GM15510 (cell line): ENCODE data around the gene GDPGP1.

ENCODE experiments used
- POLR2A ChIP-seq: IDR thresholded peaks from 3 replicates; pipeline ENCODE4 v1.6.1; 2011; ENCODE audit warnings: borderline replicate concordance; ENCODE audit not compliant: insufficient read length; ENCODE audit errors: extremely low read depth

GDPGP1 gene

DNA sequence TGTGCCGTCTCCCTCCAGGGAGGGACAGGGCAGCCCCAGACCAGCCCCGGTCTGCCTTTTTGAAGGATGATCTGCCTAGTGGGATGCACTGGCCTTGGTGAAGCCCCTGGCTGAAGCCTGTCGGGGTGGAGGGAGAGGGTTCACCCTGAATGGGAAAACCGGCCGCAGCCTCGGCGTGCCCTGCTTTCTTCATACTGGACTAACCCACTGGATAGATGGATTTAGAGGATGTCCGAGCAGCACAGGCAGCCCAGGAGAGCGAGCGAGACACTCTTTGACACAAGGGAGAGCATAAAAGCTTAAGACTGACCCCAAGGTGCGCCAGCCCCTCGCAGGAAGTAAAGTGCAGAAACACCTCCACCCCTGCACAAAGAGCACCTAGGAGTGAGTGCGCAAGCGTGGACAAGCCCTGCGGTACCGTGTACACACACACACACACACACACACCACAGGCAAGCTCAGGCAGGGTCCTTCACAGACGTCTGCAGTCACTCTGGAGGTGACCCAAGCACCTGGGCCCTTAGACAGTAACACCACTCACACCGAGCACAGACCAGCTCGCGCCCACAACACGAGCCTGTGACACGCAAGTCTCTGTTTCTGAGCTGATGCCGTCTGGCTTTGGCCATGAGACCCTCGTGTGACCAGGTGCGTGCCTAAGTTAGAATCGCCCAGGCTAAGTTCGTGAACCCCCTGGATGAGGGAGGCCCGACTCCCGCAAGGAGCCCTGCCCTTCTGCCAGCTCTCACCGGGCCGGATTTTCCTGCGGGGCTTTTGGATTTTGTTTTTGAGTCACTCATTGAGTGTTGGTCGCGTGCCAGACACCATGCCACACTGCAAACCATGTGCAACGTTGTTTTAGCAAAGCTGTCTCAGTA, 21.5 kb upstream of the GDPGP1 start:
- TF ChIP-seq POLR2A = no peak

DNA sequence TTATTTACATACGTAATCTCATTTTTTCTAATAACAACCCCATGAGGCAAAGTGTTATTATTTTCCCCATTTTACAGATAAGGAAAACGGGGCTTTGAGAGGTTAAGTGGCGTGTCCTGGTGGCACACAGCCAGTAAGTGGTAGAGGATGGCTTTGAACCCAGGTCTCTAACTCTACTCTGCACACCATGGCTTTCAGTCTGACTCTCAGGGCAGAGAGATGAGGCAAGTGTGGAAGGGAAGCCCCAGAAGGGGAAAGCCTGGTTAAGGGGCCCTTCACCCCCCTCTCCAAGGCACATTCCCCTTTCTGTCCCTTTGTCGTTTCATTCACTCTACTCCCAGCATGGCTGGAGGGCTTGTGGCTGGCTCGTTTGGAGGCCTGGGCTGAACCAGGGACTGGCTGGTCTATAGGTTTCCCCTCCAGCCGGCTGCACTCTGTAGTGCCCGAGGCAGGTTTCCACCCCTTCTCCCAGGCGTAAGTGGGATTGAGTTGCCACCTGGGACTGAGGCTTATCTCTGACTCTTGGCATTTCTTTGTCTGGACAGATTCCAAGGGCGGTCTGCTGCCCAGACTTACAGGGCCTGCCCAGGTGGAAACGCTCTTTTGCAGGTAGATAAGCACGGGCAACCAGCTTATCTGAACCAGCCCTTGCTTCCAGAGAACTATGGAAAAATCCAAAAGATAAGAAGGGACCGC, 20.7 kb upstream of the GDPGP1 start:
- TF ChIP-seq POLR2A = no peak

DNA sequence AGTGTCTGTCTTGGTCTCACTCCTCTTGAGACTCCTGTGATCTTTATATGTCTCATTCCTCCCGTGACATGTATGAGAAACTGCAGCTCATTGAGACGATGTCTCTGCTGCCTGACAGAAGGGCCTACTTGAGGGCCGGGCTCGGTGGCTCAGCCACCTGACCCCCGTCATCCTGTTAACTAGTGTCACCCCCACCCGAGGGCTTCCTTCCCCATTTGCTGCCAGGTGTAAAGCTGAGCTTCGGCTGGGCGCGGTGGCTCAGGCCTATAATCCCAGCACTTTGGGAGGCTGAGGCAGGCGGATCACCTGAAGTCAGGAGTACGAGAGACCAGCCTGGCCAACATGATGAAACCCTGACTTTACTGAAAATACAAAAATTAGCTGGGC, 20.2 kb upstream of the GDPGP1 start:
- TF ChIP-seq POLR2A = no peak

DNA sequence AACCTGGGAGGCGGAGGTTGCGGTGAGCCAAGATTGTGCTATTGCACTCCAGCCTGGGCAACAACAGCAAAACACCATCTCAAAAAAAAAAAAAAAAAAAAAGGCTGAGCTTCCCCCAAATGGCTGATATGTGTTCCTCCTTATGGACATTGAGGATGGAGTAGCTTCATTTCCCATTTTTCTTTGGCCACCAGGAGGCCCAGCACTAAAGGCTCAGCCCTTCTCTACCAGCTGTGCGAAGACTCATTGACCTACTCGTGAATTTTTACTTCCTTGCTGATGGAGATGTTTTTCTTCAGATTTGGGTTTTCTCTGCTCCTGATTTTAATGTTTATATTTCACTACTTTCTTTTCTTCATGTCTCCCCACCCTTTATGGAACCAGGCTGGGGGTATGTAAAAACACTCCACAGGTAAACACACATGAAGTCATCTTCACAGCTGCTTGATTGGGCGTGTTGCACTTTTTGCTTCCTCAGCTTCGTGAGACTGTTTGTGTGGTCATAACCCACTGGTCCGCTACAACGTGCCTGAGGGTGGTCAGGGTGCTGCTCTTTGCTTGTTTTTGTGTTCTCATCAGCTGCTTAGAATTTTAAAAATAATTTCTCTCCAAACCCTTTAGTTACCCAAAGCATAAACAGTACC, 19.3 kb upstream of the GDPGP1 start:
- no peak for TF ChIP-seq POLR2A

DNA sequence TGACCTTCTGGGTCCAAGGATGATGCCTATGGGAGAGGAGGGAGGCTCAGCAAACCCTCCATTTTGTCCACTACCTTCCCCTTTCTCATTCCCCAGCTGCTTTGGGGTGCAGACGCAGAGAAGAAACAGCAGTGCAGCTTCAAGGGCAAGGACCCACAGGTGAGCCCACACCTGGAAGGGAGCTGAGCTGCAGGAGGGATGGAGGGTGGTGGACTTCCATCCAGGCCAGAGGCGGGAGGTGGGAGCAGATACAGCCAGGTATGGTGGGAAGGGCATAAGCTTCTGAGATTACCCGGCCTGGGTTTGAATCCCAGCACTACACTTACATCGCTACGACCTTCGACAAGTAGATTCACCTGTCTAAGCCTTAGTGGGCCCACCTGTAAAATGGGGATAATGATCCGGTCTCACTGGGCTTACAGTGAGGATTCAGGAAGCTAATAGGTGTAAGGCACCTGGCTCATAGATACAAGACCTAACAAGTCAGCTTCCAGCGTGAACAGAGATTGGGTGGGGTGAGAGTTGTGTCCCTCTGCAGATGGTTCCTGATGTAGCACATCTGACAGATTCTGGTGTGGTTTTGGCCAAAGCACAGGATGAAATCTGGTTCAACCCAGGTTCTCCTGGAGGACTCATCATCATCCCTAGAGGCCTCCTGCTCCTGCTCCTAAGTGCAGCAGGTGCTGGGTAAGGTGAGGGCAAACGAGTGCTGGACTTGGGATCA, 16.2 kb upstream of the GDPGP1 start:
- no peak for TF ChIP-seq POLR2A

DNA sequence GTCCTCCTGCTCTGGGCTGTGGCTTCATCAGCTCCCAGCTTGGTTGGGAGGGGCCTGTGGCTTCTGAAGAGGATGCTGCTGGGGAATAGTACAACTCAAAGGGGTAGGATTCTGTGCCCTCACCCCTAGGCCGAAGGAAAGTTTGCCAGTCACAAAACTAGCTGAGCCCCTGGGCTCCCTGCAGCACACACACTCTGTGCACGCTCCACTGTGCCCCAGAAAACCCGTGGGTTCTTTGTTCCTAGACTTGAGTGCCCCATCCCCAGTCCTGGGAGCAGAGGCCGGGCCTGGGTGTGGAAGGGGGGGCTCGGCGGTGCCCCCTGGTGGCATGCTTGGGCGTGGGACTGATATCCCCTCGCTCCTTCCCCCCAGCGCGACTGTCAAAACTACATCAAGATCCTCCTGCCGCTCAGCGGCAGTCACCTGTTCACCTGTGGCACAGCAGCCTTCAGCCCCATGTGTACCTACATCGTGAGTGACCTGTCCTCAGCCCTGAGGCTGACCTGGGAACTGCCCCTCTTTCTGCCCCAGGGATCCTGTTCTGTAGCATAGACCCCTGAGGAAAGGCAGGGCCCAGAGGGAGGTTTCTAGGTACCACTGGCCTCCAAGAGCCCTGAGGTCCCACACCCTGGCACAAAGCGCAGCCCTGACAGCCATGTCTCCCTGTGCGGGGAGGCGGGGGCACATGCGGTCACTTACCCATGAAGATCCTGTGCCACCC, 14.4 kb upstream of the GDPGP1 start:
- no peak for TF ChIP-seq POLR2A

DNA sequence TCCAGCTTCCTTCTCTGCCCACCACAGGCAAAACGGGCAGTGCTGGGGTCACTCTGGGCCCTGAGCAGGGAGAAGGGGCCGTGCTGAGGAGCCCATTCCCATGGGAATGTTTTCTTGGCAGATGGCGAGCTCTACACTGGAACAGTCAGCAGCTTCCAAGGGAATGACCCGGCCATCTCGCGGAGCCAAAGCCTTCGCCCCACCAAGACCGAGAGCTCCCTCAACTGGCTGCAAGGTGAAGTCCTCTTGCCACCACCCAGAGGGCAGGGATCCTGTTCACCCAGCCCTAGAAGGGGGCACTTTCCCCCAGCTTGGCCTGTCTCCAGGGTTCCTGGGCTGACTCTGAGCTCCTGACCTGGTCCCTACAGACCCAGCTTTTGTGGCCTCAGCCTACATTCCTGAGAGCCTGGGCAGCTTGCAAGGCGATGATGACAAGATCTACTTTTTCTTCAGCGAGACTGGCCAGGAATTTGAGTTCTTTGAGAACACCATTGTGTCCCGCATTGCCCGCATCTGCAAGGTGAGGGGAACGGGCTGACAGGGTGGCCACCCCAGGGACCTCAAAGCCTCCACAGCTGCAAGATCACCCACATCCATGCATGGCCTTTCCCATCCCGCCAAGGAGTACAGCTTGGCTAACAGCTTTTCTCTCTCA, 12.6 kb upstream of the GDPGP1 start:
- TF ChIP-seq POLR2A = no peak

DNA sequence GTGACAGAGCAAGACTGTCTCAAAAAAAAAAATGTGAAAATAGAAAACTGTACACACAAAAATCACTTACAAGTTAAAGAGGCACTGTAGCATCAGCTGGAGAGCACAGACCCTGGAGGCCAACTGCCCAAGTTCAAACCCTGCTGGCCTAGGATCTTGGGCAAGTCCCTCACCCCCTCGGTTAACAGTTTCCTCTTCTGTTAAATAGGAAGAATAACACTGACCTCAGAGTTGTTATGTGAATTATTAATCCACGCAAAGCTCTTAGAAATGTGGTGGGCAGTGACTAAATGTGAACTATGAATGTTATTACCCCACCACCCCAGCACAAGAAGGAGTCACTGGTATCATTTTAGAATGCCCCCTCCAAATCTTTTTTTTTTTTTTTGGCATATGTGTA, 11.5 kb upstream of the GDPGP1 start:
- no peak for TF ChIP-seq POLR2A

DNA sequence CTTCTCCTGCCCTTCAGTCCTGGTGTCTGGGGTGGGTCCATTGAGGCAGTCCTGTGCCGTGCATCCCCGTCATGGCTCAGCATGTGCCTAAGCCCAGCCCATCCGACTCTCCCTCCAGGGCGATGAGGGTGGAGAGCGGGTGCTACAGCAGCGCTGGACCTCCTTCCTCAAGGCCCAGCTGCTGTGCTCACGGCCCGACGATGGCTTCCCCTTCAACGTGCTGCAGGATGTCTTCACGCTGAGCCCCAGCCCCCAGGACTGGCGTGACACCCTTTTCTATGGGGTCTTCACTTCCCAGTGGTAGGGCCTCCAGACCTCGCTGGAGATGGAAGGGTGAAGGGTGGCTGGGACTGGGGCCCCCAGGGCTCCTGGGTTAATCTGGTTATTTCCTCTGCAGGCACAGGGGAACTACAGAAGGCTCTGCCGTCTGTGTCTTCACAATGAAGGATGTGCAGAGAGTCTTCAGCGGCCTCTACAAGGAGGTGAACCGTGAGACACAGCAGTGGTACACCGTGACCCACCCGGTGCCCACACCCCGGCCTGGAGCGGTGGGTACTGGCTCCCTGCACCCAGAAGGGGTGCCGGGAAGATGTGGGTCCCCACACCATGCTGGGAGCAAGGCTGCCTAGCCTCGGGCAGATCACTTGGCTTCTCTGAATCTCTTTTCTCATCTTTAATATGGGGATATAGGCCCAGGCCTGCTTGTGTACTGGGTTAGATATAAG, 10.4 kb upstream of the GDPGP1 start:
- TF ChIP-seq POLR2A = no peak

DNA sequence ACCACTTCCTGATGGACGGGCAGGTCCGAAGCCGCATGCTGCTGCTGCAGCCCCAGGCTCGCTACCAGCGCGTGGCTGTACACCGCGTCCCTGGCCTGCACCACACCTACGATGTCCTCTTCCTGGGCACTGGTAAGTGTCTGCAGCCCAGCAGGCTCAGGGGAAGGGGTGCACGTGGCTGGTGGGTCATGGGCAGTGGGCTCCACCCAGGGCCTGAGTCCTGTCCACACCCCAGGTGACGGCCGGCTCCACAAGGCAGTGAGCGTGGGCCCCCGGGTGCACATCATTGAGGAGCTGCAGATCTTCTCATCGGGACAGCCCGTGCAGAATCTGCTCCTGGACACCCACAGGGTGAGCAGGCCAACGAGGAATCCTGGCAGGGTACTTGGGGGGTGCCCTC, 9.0 kb upstream of the GDPGP1 start:
- no peak for TF ChIP-seq POLR2A

DNA sequence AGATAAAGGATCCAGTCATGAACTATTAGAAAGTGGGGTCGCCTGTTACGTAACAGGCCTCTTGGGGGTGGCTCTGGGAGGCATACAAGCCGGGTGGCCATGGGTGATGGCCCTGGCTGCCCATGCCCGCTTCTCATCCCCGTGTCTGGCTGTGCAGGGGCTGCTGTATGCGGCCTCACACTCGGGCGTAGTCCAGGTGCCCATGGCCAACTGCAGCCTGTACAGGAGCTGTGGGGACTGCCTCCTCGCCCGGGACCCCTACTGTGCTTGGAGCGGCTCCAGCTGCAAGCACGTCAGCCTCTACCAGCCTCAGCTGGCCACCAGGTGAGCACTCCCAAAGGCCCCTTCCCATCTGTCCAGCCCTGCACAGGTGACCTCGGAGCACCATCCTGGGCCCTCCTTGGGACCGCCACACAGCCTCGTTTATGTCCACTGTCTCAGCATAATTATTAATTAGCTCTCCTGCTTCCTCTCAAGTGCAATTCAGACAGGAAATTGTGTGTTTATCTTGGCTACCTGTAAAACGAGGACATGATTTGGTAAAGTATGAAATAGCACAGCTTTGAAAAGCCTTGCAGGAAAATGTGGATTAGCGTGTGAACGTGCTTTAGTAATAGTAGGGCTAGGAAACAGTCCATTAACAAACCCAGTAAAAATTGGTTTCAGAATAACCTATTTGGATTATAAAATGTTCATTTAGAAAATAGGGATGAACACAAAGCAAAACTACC, 8.3 kb upstream of the GDPGP1 start:
- no peak for TF ChIP-seq POLR2A

DNA sequence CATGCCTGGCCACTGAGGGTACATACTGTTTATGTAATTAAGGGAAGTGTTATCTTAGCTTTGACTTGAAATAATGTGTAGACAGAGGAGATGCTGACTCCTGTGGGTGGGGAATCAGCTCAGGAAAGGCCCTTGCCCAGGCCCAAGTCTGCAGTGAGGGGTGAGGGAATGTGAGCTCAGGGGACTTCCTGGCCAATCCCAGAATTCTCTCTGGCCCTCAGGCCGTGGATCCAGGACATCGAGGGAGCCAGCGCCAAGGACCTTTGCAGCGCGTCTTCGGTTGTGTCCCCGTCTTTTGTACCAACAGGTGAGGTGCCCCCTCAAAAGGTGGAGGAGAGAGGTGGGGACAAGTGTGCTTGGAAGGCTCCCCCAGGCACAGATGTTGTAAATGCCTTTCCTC, 6.7 kb upstream of the GDPGP1 start:
- no peak for TF ChIP-seq POLR2A
